IMR-90 (cell line): Measurements from ENCODE around the gene RCL1. TPM values are rescaled to one million over a fixed set of nuclear protein-coding genes. Genes with fewer than 3 reads are reported as not detected.
"Not testable (repeated sequence)": the region's sequence is repeated elsewhere in the genome, so short reads cannot be mapped to it uniquely, and the experiment has no call there.

ENCODE experiments used
- ATAC-seq: fragments of 200-7000 bp; cut with Tn5 transposase; 2 replicates; pipeline ENCODE4 v1.9.1; 2020; ENCODE audit warnings: low read depth, mild to moderate bottlenecking, moderate library complexity
- BruUV-seq: library from RNA; stranded (reverse); fragments of 400-500 nt; replicated peaks from 2 replicates; lab custom pipeline; 2021; lab: Mats Ljungman, UMichigan
- CTCF ChIA-PET: fragments of 300-600 bp; formaldehyde crosslinking; extraction: SDS; loops from one replicate; lab custom pipeline; 2021; ENCODE audit warnings: antibody characterized with exemption; lab: Yijun Ruan, JAX
- POLR2A ChIA-PET: fragments of 300-600 bp; sonication (Branson Sonifier 250); formaldehyde crosslinking; loops from one replicate; lab custom pipeline; 2022; ENCODE audit warnings: antibody characterized with exemption; ENCODE audit not compliant: unreplicated experiment; lab: Charles Lee
- DNase-seq: peaks from one replicate; pipeline ENCODE4 v3.0.0; 2013
- H2AFZ ChIP-seq: replicated peaks from 2 replicates; pipeline ENCODE3; 2013; ENCODE audit warnings: low read length, mild to moderate bottlenecking; ENCODE audit not compliant: poor library complexity
- H2AK5ac ChIP-seq: 2 replicates; pipeline ENCODE4 v1.6.1; 2013; ENCODE audit warnings: low read depth, low read length, inconsistent platforms
- H2AK9ac ChIP-seq: replicated peaks from 2 replicates; pipeline ENCODE3; 2013; ENCODE audit warnings: mild to moderate bottlenecking, low read depth, low read length, moderate library complexity; ENCODE audit not compliant: poor library complexity
- H2BK120ac ChIP-seq: 2 replicates; pipeline ENCODE4 v1.6.1; 2013; ENCODE audit warnings: low read depth, low read length, inconsistent platforms
- H2BK15ac ChIP-seq: 3 replicates; pipeline ENCODE4 v1.6.1; 2013; ENCODE audit warnings: low read depth, low read length, inconsistent platforms
- H2BK20ac ChIP-seq: 2 replicates; pipeline ENCODE4 v1.6.1; 2013; ENCODE audit warnings: low read depth, mild to moderate bottlenecking, inconsistent platforms, low read length, moderate library complexity
- H2BK5ac ChIP-seq: 2 replicates; pipeline ENCODE4 v1.6.1; 2013; ENCODE audit warnings: mild to moderate bottlenecking, low read depth, low read length, inconsistent platforms; ENCODE audit not compliant: poor library complexity, severe bottlenecking
- H3K14ac ChIP-seq: replicated peaks from 2 replicates; pipeline ENCODE4 v1.6.1; 2013; ENCODE audit warnings: low read depth, low read length, inconsistent platforms
- H3K18ac ChIP-seq: 2 replicates; pipeline ENCODE4 v1.6.1; 2013; ENCODE audit warnings: low read depth, low read length, control low read depth
- H3K23ac ChIP-seq: 2 replicates; pipeline ENCODE4 v1.6.1; 2013; ENCODE audit warnings: low read depth, low read length, inconsistent platforms
- H3K27ac ChIP-seq: 2 replicates; pipeline ENCODE4 v1.5.1; 2013; ENCODE audit warnings: mild to moderate bottlenecking, control low read depth, low read length; ENCODE audit not compliant: insufficient read depth
- H3K27me3 ChIP-seq: 2 replicates; pipeline ENCODE4 v1.6.1; 2013; ENCODE audit warnings: low read length; ENCODE audit not compliant: control insufficient read depth, insufficient read depth
- H3K36me3 ChIP-seq: 2 replicates; pipeline ENCODE4 v1.6.1; 2013; ENCODE audit warnings: low read length, mixed read lengths; ENCODE audit not compliant: control insufficient read depth, insufficient read depth
- H3K4ac ChIP-seq: 2 replicates; pipeline ENCODE4 v1.6.1; 2013; ENCODE audit warnings: low read depth, low read length, inconsistent platforms
- H3K4me1 ChIP-seq: 2 replicates; pipeline ENCODE4 v1.6.1; 2013; ENCODE audit warnings: low read length, mixed read lengths; ENCODE audit not compliant: control insufficient read depth, insufficient read depth
- H3K4me2 ChIP-seq: 2 replicates; pipeline ENCODE4 v1.6.1; 2013; ENCODE audit warnings: low read depth, mild to moderate bottlenecking, control low read depth, low read length, moderate library complexity
- H3K4me3 ChIP-seq: 2 replicates; pipeline ENCODE4 v1.5.1; 2013; ENCODE audit warnings: low read depth, mild to moderate bottlenecking, control low read depth, low read length, moderate library complexity; ENCODE audit not compliant: insufficient read depth
- H3K56ac ChIP-seq: 2 replicates; pipeline ENCODE4 v1.6.1; 2013; ENCODE audit warnings: low read length, inconsistent platforms; ENCODE audit not compliant: insufficient read depth; ENCODE audit errors: extremely low read depth
- H3K79me1 ChIP-seq, 2 experiments: 2 replicates each; pipeline ENCODE4 v1.6.1; 2013; ENCODE audit warnings: low read length in 2 of 2, inconsistent platforms in 1 of 2, low read depth in 1 of 2
- H3K9ac ChIP-seq: 2 replicates; pipeline ENCODE4 v1.6.1; 2013; ENCODE audit warnings: low read depth, low read length, control low read depth
- H3K9me1 ChIP-seq: 2 replicates; pipeline ENCODE4 v1.6.1; 2013; ENCODE audit warnings: low read length, inconsistent platforms; ENCODE audit not compliant: insufficient read depth
- H3K9me3 ChIP-seq: 2 replicates; pipeline ENCODE4 v1.6.1; 2013; ENCODE audit warnings: low read length; ENCODE audit not compliant: control insufficient read depth, insufficient read depth
- H4K20me1 ChIP-seq: 2 replicates; pipeline ENCODE4 v1.6.1; 2013; ENCODE audit warnings: low read length, inconsistent platforms; ENCODE audit not compliant: insufficient read depth
- H4K5ac ChIP-seq: 2 replicates; pipeline ENCODE4 v1.6.1; 2013; ENCODE audit warnings: mild to moderate bottlenecking, low read depth, low read length, control low read depth
- H4K8ac ChIP-seq, 2 experiments: 2 replicates each; pipeline ENCODE4 v1.6.1; 2013; ENCODE audit warnings: low read depth in 2 of 2, low read length in 2 of 2, control low read depth in 1 of 2, inconsistent platforms in 1 of 2
- H4K91ac ChIP-seq: 2 replicates; pipeline ENCODE4 v1.6.1; 2013; ENCODE audit warnings: low read depth, low read length, inconsistent platforms; ENCODE audit not compliant: insufficient read depth
- WGBS, 2 experiments: methylation state at CpG; one replicate each; pipeline versions ENCODE4 v1.1.5 to v1.1.7; 2013; ENCODE audit warnings: missing lambda C conversion rate in 2 of 2; ENCODE audit not compliant: insufficient read length in 1 of 2; ENCODE audit errors: extremely low coverage in 2 of 2; 5-methylcytosine and 5-hydroxymethylcytosine counted together
- dilution Hi-C: fragments of 300-500 bp; cut with HindIII; formaldehyde crosslinking; loops from one replicate; pipeline ENCODE4 v1.14.3; 2018; ENCODE audit warnings: low sequenced_read_pairs; ENCODE audit not compliant: unreplicated experiment
- in situ Hi-C: fragments of 300-500 bp; cut with MboI; formaldehyde crosslinking; loops from 3 replicates; pipeline ENCODE4 v1.14.3; 2019; ENCODE audit warnings: low sequenced_read_pairs, inconsistent platforms, mixed read lengths
- intact Hi-C: fragments of 100-400 bp; cut with micrococcal nuclease; formaldehyde crosslinking; loops from 2 replicates; pipeline ENCODE4 v1.10.0; 2022
- polyA plus RNA-seq, 3 experiments: library from polyadenylated mRNA; depleted of rRNA; stranded (reverse); fragments of >200 nt; gene quantifications; 2 replicates each; pipeline ENCODE4 v1.2.3, GENCODE V29; 2012; ENCODE audit warnings: low replicate concordance in 1 of 3
- total RNA-seq: library from RNA; depleted of rRNA; stranded (reverse); fragments of >200 nt; gene quantifications from 2 replicates; pipeline ENCODE4 v1.2.3, GENCODE V29; 2012

The RCL1 gene
- total and polyA plus RNA-seq, 2 of the 4 experiments (the other 2 are of a cell fraction), result 12.3 to 13.8 TPM

DNA sequence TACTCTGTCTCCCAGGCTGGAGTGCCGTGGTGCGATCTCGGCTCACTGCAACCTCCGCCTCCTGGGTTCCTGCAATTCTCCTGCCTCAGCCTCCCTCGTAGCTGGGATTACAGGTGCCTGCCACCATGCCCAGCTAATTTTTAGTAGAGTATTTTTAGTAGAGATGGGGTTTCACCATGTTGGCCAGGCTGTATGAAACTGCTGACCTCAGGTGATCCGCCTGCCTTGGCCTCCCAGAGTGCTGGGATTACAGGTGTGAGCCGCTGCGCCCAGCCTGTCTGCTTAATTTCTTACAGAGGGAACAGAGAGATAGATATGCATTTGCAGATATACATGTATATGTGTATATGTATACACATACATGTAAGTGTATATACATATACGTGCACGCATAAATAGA is 2.4 kb downstream of the RCL1 start:
- intact Hi-C loops, result loop anchor here (10.0 kb wide), 1 partner anchor 130 kb away; no protein-coding TSS in a partner anchor
- H3K4ac ChIP-seq, H2AK5ac ChIP-seq, H3K4me1 ChIP-seq, H2BK20ac ChIP-seq, H3K56ac ChIP-seq, H3K9me1 ChIP-seq, H3K27me3 ChIP-seq, H3K27ac ChIP-seq, H3K4me2 ChIP-seq, H3K18ac ChIP-seq, H2AK9ac ChIP-seq, POLR2A ChIA-PET, H4K20me1 ChIP-seq, H4K5ac ChIP-seq, H2BK120ac ChIP-seq, H3K9me3 ChIP-seq, H3K36me3 ChIP-seq, H3K9ac ChIP-seq, H2BK15ac ChIP-seq, H2BK5ac ChIP-seq, H3K14ac ChIP-seq, H4K8ac ChIP-seq, dilution Hi-C loops, H3K23ac ChIP-seq, H2AFZ ChIP-seq, H3K4me3 ChIP-seq, DNase-seq, ATAC-seq, BruUV-seq, in situ Hi-C loops, H4K91ac ChIP-seq: not testable (repeated sequence)
- CTCF ChIA-PET, result interaction anchor here (0.7 kb wide), 1 partner anchor 10 kb away, joined by 3 read pairs; no protein-coding TSS in a partner anchor
- H3K79me1 ChIP-seq, result peaks cover 21 to 45% of the 10 kb centered on the region in 2 experiments
- 93% methylated on average over 3 of the region's 10 CpGs; no CpG with 5 or more reads in 1 of the 2 experiments for WGBS, 2 experiments
